H1 (cell line): ENCODE measurements around the gene RBM6. TPM values are rescaled to one million over a fixed set of nuclear protein-coding genes. Genes with fewer than 3 reads are reported as not detected.

Experiments
- CTCF ChIA-PET: fragments of 300-600 bp; sonication (Branson Sonifier 250); formaldehyde crosslinking; loops from one replicate; lab custom pipeline; 2021; ENCODE audit not compliant: partially characterized antibody; lab: Charles Lee
- POLR2A ChIA-PET: fragments of 300-600 bp; sonication (Branson Sonifier 250); formaldehyde crosslinking; loops from one replicate; lab custom pipeline; 2021; ENCODE audit warnings: inconsistent platforms; ENCODE audit not compliant: partially characterized antibody; lab: Charles Lee
- DNase-seq, 2 experiments: peaks; one replicate each; pipeline versions ENCODE4 v3.0.0 to v3.0.0-alpha.2; 2010 to 2022; ENCODE audit warnings: low spot score in 2 of 2, low read depth in 1 of 2, mixed read lengths in 1 of 2
- FAIRE-seq: peaks from 2 replicates; lab custom pipeline; 2011; peaks lifted over from hg19 to GRCh38; lab: Jason Lieb, UNC
- H2AFZ ChIP-seq: 2 replicates; pipeline ENCODE4 v1.8.1; 2012; ENCODE audit warnings: low read length, inconsistent platforms
- H2AK5ac ChIP-seq: 2 replicates; pipeline ENCODE4 v1.6.1; 2013; ENCODE audit warnings: low read depth, low read length
- H2BK120ac ChIP-seq: replicated peaks from 2 replicates; pipeline ENCODE3; 2013; ENCODE audit warnings: low read depth, low read length, inconsistent platforms
- H2BK12ac ChIP-seq: 2 replicates; pipeline ENCODE4 v1.6.1; 2013; ENCODE audit warnings: low read depth, low read length
- H2BK15ac ChIP-seq: 2 replicates; pipeline ENCODE4 v1.6.1; 2013; ENCODE audit warnings: low read length
- H2BK20ac ChIP-seq: 2 replicates; pipeline ENCODE4 v1.6.1; 2013; ENCODE audit warnings: low read length
- H2BK5ac ChIP-seq: 2 replicates; pipeline ENCODE4 v1.6.1; 2013; ENCODE audit warnings: low read depth, low read length
- H3K14ac ChIP-seq: 2 replicates; pipeline ENCODE4 v1.6.1; 2013; ENCODE audit warnings: inconsistent platforms; ENCODE audit not compliant: insufficient read length
- H3K18ac ChIP-seq: 2 replicates; pipeline ENCODE4 v1.6.1; 2013; ENCODE audit warnings: low read length; ENCODE audit errors: extremely low read depth
- H3K23ac ChIP-seq: 2 replicates; pipeline ENCODE4 v1.6.1; 2013; ENCODE audit warnings: inconsistent platforms; ENCODE audit not compliant: insufficient read length
- H3K23me2 ChIP-seq: 2 replicates; pipeline ENCODE4 v1.6.1; 2013; ENCODE audit warnings: low read depth, low read length
- H3K27ac ChIP-seq: 2 replicates; pipeline ENCODE4 v1.6.1; 2011; ENCODE audit warnings: low read depth, low read length, inconsistent platforms
- H3K27me3 ChIP-seq, 4 experiments: replicated peaks in 1 of 4; 1 replicate in 1 of 4; 2 replicates in 3 of 4; pipeline versions ENCODE4 v1.6.1 to v1.8.1; 2011 to 2013; ENCODE audit warnings: low read length in 3 of 4, mild to moderate bottlenecking in 3 of 4, inconsistent platforms in 2 of 4, mixed read lengths in 2 of 4, moderate library complexity in 1 of 4; ENCODE audit not compliant: control insufficient read depth in 3 of 4, insufficient read depth in 3 of 4; ENCODE audit errors: extremely low read depth in 1 of 4
- H3K36me3 ChIP-seq, 4 experiments: 2 replicates each; pipeline versions ENCODE4 v1.6.1 to v1.8.1; 2011 to 2013; ENCODE audit warnings: mild to moderate bottlenecking in 4 of 4, low read length in 3 of 4, moderate library complexity in 2 of 4, control low read depth in 1 of 4, inconsistent platforms in 1 of 4; ENCODE audit not compliant: insufficient read depth in 4 of 4, control insufficient read depth in 2 of 4
- H3K4ac ChIP-seq: replicated peaks from 2 replicates; pipeline ENCODE3; 2013; ENCODE audit warnings: low read length, low read depth, mixed read lengths, inconsistent platforms; ENCODE audit not compliant: insufficient read length
- H3K4me1 ChIP-seq, 4 experiments: replicated peaks in 1 of 4; 1 replicate in 1 of 4; 2 replicates in 3 of 4; pipeline versions ENCODE4 v1.6.1 to v1.8.1; 2011 to 2013; ENCODE audit warnings: low read length in 3 of 4, inconsistent platforms in 2 of 4, mixed read lengths in 1 of 4; ENCODE audit not compliant: insufficient read depth in 4 of 4, control insufficient read depth in 3 of 4
- H3K4me2 ChIP-seq, 2 experiments: 2 replicates each; pipeline versions ENCODE4 v1.6.1 to v1.8.1; 2011 to 2013; ENCODE audit warnings: low read depth in 2 of 2, low read length in 2 of 2, control low read depth in 1 of 2, inconsistent platforms in 1 of 2, mild to moderate bottlenecking in 1 of 2; ENCODE audit not compliant: insufficient read depth in 1 of 2
- H3K4me3 ChIP-seq, 4 experiments: fragments of 200-600, 300-600 bp in 1 of 4; sonication (generic), shearing (Covaris generic), sonication (Bioruptor Twin) in 1 of 4; 2 replicates each; pipeline versions ENCODE4 v1.5.1 to v1.8.1; 2011 to 2016; ENCODE audit warnings: low read length in 4 of 4, low read depth in 3 of 4, control low read depth in 2 of 4, inconsistent platforms in 2 of 4, mild to moderate bottlenecking in 2 of 4, mixed read lengths in 1 of 4, moderate library complexity in 1 of 4; ENCODE audit not compliant: insufficient read depth in 2 of 4; ENCODE audit errors: extremely low read depth in 1 of 4
- H3K56ac ChIP-seq: replicated peaks from 2 replicates; pipeline ENCODE3; 2013; ENCODE audit warnings: low read depth, mild to moderate bottlenecking, mixed read lengths, low read length, inconsistent platforms; ENCODE audit not compliant: insufficient read length
- H3K79me1 ChIP-seq: 2 replicates; pipeline ENCODE4 v1.6.1; 2013; ENCODE audit warnings: low read depth, low read length, control low read depth
- H3K79me2 ChIP-seq, 2 experiments: 2 replicates each; pipeline versions ENCODE4 v1.6.1 to v1.8.1; 2012 to 2013; ENCODE audit warnings: low read length in 2 of 2, mild to moderate bottlenecking in 2 of 2, inconsistent platforms in 1 of 2; ENCODE audit not compliant: insufficient read depth in 2 of 2, control insufficient read depth in 1 of 2
- H3K9ac ChIP-seq, 4 experiments: replicated peaks in 1 of 4; 1 replicate in 1 of 4; 2 replicates in 3 of 4; pipeline versions ENCODE4 v1.6.1 to v1.8.1; 2011 to 2013; ENCODE audit warnings: low read depth in 3 of 4, low read length in 3 of 4, control low read depth in 2 of 4, mild to moderate bottlenecking in 2 of 4, moderate library complexity in 2 of 4, inconsistent platforms in 1 of 4; ENCODE audit errors: extremely low read depth in 1 of 4
- H3K9me3 ChIP-seq, 2 experiments: 2 replicates each; pipeline versions ENCODE4 v1.6.1 to v1.8.1; 2012 to 2013; ENCODE audit warnings: mild to moderate bottlenecking in 2 of 2, moderate library complexity in 2 of 2, control low read depth in 1 of 2, inconsistent platforms in 1 of 2, low read depth in 1 of 2, low read length in 1 of 2, mixed read lengths in 1 of 2; ENCODE audit not compliant: insufficient read depth in 2 of 2
- H4K20me1 ChIP-seq, 2 experiments: replicated peaks in 1 of 2; 2 replicates each; pipeline versions ENCODE3 to v1.8.1; 2011 to 2013; ENCODE audit warnings: inconsistent platforms in 2 of 2, low read length in 2 of 2, mild to moderate bottlenecking in 1 of 2; ENCODE audit not compliant: insufficient read depth in 2 of 2, control insufficient read depth in 1 of 2
- H4K5ac ChIP-seq: 2 replicates; pipeline ENCODE4 v1.6.1; 2013; ENCODE audit warnings: low read length, low read depth, mixed read lengths, inconsistent platforms; ENCODE audit not compliant: insufficient read length
- H4K8ac ChIP-seq: 2 replicates; pipeline ENCODE4 v1.8.0; 2013; ENCODE audit warnings: mild to moderate bottlenecking, moderate library complexity, low read length, inconsistent platforms; ENCODE audit not compliant: insufficient read depth; ENCODE audit errors: extremely low read depth
- H4K91ac ChIP-seq: replicated peaks from 2 replicates; pipeline ENCODE3; 2013; ENCODE audit warnings: low read length, mixed read lengths, inconsistent platforms; ENCODE audit not compliant: insufficient read length
- CHD1 ChIP-seq: IDR thresholded peaks from 2 replicates; pipeline ENCODE4 v1.6.1; 2012; ENCODE audit warnings: low read depth, low read length, improper control_type of control experiment
- E2F6 ChIP-seq: IDR thresholded peaks from 2 replicates; pipeline ENCODE4 v1.6.1; 2012; ENCODE audit warnings: inconsistent platforms
- EZH2 ChIP-seq: fragments of 200-600 bp; sonication (generic); IDR thresholded peaks from 2 replicates; pipeline ENCODE4 v1.7.1; 2012; ENCODE audit warnings: low read depth, mild to moderate bottlenecking, moderate library complexity, low read length, inconsistent platforms; ENCODE audit not compliant: severe bottlenecking
- GTF2F1 ChIP-seq: IDR thresholded peaks from 2 replicates; pipeline ENCODE4 v1.6.1; 2012; ENCODE audit warnings: low read depth, low read length, improper control_type of control experiment, borderline replicate concordance
- HDAC6 ChIP-seq: IDR thresholded peaks from one replicate; pipeline ENCODE4 v1.7.1; 2012; ENCODE audit warnings: low read depth, mild to moderate bottlenecking, inconsistent platforms, low read length, moderate library complexity
- KDM5A ChIP-seq: fragments of 200-600 bp; IDR thresholded peaks from 2 replicates; pipeline ENCODE4 v1.7.1; 2012; ENCODE audit warnings: mild to moderate bottlenecking, low read length, inconsistent platforms, mixed read lengths
- POLR2A ChIP-seq, 2 experiments: IDR thresholded peaks; 1 replicate in 1 of 2; 2 replicates in 1 of 2; pipeline ENCODE4 v1.6.1; 2011; ENCODE audit warnings: low read depth in 2 of 2, low read length in 2 of 2, mild to moderate bottlenecking in 2 of 2; ENCODE audit errors: control extremely low read depth in 1 of 2
- RXRA ChIP-seq: IDR thresholded peaks from 2 replicates; pipeline ENCODE4 v1.6.1; 2011; ENCODE audit warnings: low read depth, mild to moderate bottlenecking, low read length, moderate library complexity; ENCODE audit not compliant: insufficient read depth
- SAP30 ChIP-seq: fragments of 300-600 bp; sonication (generic); IDR thresholded peaks from 2 replicates; pipeline ENCODE4 v1.7.1; 2012; ENCODE audit warnings: low read length, moderate library complexity, mild to moderate bottlenecking, inconsistent platforms; ENCODE audit not compliant: insufficient read depth, insufficient replicate concordance
- SRF ChIP-seq: IDR thresholded peaks from 2 replicates; pipeline ENCODE4 v1.6.1; 2011; ENCODE audit warnings: mild to moderate bottlenecking, low read depth, low read length, moderate library complexity
- TBP ChIP-seq: IDR thresholded peaks from 2 replicates; pipeline ENCODE4 v1.6.1; 2011; ENCODE audit warnings: low read depth, low read length, improper control_type of control experiment
- WGBS, 2 experiments: shearing (Covaris generic) in 1 of 2; methylation state at CpG; one replicate each; pipeline versions ENCODE4 v1.1.6 to v1.1.7; 2013 to 2015; ENCODE audit warnings: low lambda C conversion rate in 2 of 2, mixed read lengths in 2 of 2, inconsistent platforms in 1 of 2, low coverage in 1 of 2, missing lambda C conversion rate in 1 of 2; ENCODE audit not compliant: insufficient replicate concordance in 2 of 2, insufficient coverage in 1 of 2, insufficient read length in 1 of 2; ENCODE audit errors: extremely low coverage in 1 of 2, missing lambda C conversion rate in 1 of 2; 5-methylcytosine and 5-hydroxymethylcytosine counted together
- polyA plus RNA-seq, 7 experiments: library from polyadenylated mRNA; depleted of rRNA in 3 of 7; stranded (reverse) in 5 of 7; unstranded in 2 of 7; fragments of >200 nt in 5 of 7; fragments of 200-250 nt in 2 of 7; gene quantifications; 1 replicate in 5 of 7; 2 replicates in 1 of 7; 4 replicates in 1 of 7; pipeline versions ENCODE4 v1.2.1 to v1.2.3, GENCODE V29; 2011 to 2013; ENCODE audit warnings: missing spikeins in 2 of 7, mixed read lengths in 2 of 7
- total RNA-seq: library from RNA; stranded (reverse); fragmentation: NEBNext Ultra II Directional; extraction: Animal tissue kit (Norgen Biotek cat#: 25700); gene quantifications from 2 replicates; pipeline ENCODE4 v1.2.1, GENCODE V29; 2021

RBM6 gene
- total and polyA plus RNA-seq, 2 of the 8 experiments (the other 6 are each of a cell fraction or from before 2014, with no cell fraction given): 30.6 to 80.1 TPM

- H3K4me2 ChIP-seq: no peak overlapping the region
- no peak overlapping the region for H3K4ac ChIP-seq
- POLR2A ChIA-PET: interaction anchor here (1.0 to 11.1 kb wide), 20 partner anchors 11 to 318 kb away, joined by 3 to 133 read pairs (median 6); partner anchors contain the start of genes GNAT1, INKA1 and RBM5
- no peak overlapping the region for H2BK20ac ChIP-seq
- peaks cover 17 to 33% (median 26%) of the 10 kb centered on the region in 4 experiments for H3K36me3 ChIP-seq
- H3K27me3 ChIP-seq: no peaks in the 10 kb centered on the region
- no peak overlapping the region for H4K8ac ChIP-seq
- no peak overlapping the region for H2BK5ac ChIP-seq
- H4K91ac ChIP-seq: no peak overlapping the region
- H2AK5ac ChIP-seq: no peak overlapping the region
- H2BK15ac ChIP-seq: no peak overlapping the region
- 57% methylated on average over 13 of the region's 13 CpGs; no CpG with 5 or more reads in 1 of the 2 experiments for WGBS, 2 experiments
- no peak overlapping the region for H3K9ac ChIP-seq
- no peak overlapping the region for H2BK120ac ChIP-seq
- H3K4me1 ChIP-seq: peaks cover 4 to 25% (median 18%) of the 10 kb centered on the region in 4 experiments
- no peak overlapping the region for H3K14ac ChIP-seq
- no peak overlapping the region for H3K23ac ChIP-seq
- FAIRE-seq: peak; percentile 97
- H3K79me2 ChIP-seq: no peaks in the 10 kb centered on the region
- no peak overlapping the region for H3K27ac ChIP-seq
- no peaks in the 10 kb centered on the region for H3K79me1 ChIP-seq
- DNase-seq: peak; percentile 65 to 89
- CTCF ChIA-PET: interaction anchor here (0.5 to 20.9 kb wide), 37 partner anchors 9 to 1052 kb away, joined by 3 to 591 read pairs (median 4); partner anchors contain the start of gene GNAT1
- H3K23me2 ChIP-seq: no peaks in the 10 kb centered on the region
- peaks cover 2 to 16% of the 10 kb centered on the region in 2 experiments for H4K20me1 ChIP-seq
- H3K18ac ChIP-seq: no peak overlapping the region
- H3K56ac ChIP-seq: no peak overlapping the region
- H3K9me3 ChIP-seq: no peaks in the 10 kb centered on the region
- H2AFZ ChIP-seq: no peak overlapping the region
- no peak overlapping the region for H4K5ac ChIP-seq
- no peak overlapping the region for H3K4me3 ChIP-seq
- no peak overlapping the region for H2BK12ac ChIP-seq
- TF ChIP-seq TBP (no peak), HDAC6 (no peak), POLR2A (IDR thresholded peaks at IDR 0.05; ENCODE audit: control extremely low read depth in 1 of 2, low read depth in 2 of 2, low read length in 2 of 2) (no peak), RXRA (no peak), EZH2 (no peak), SAP30 (no peak), E2F6 (no peak), GTF2F1 (no peak), KDM5A (no peak), SRF (no peak), CHD1 (no peak)
Observed at GRCh38 chr3:50121072-50122032, 181.4 kb downstream of the RBM6 start.
